BLaER1 (cell line): ENCODE results near the gene GNB1L.
"Not testable (repeated sequence)": the region's sequence is repeated elsewhere in the genome, so short reads cannot be mapped to it uniquely, and the experiment has no call there.

Experiments used
- H3K27ac ChIP-seq: shearing (Covaris generic); formaldehyde crosslinking; 2 replicates; pipeline ENCODE4 v1.8.1; 2022
- H3K27me3 ChIP-seq: shearing (Covaris generic); formaldehyde crosslinking; 2 replicates; pipeline ENCODE4 v1.8.1; 2022
- H3K36me3 ChIP-seq: shearing (Covaris generic); formaldehyde crosslinking; 2 replicates; pipeline ENCODE4 v1.8.1; 2022
- H3K4me1 ChIP-seq: shearing (Covaris generic); formaldehyde crosslinking; 2 replicates; pipeline ENCODE4 v1.8.1; 2022
- H3K4me2 ChIP-seq: shearing (Covaris generic); formaldehyde crosslinking; 2 replicates; pipeline ENCODE4 v1.8.1; 2022
- H3K4me3 ChIP-seq: shearing (Covaris generic); formaldehyde crosslinking; 2 replicates; pipeline ENCODE4 v1.8.1; 2022
- H3K9ac ChIP-seq: shearing (Covaris generic); formaldehyde crosslinking; 2 replicates; pipeline ENCODE4 v1.8.1; 2022
- H3K9me3 ChIP-seq: shearing (Covaris generic); formaldehyde crosslinking; 2 replicates; pipeline ENCODE4 v1.8.1; 2022
- H4K20me1 ChIP-seq: shearing (Covaris generic); formaldehyde crosslinking; 2 replicates; pipeline ENCODE4 v1.8.1; 2022
- Cebpa-rat ChIP-seq: shearing (Covaris generic); IDR thresholded peaks from 2 replicates; pipeline ENCODE4 v1.8.1; 2022

GNB1L gene

DNA sequence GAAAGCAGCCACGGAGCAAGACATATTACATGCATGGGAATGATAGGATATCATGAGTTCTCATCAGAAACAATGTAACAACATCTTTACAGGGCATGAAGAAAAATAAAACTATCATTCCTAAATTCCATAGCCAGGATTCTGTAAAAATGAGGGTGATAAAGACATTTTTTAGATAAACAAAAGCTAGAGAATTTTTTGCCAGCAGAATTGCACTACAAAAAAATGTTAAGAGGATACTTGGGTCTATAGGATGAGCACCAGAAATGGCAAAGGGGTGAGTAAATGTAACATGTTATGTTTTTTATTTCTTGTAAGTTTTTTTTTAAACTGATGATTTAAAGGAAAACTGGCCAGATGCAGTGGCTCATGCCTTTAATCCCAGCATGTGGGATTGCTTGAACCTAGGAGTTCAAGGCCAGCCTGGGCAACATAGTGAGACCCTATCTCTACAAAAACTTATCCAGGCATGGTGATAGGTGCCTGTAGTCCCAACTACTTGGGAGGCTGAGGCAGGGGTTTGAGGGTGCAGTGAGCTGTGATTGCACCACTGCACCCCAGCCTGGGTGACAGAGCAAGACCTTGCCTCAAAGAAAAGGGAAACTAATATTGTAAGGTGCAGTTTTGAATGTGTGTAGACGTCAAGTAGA, 60.9 kb downstream of the GNB1L start:
- H3K4me1 ChIP-seq, result no peaks in the 10 kb centered on the region
- peaks cover 56% of the 10 kb centered on the region for H3K9me3 ChIP-seq
- H3K4me2 ChIP-seq, result no peak overlapping the region
- H4K20me1 ChIP-seq, result no peaks in the 10 kb centered on the region
- no peak overlapping the region for H3K9ac ChIP-seq
- H3K27me3 ChIP-seq, result no peaks in the 10 kb centered on the region
- H3K4me3 ChIP-seq, result no peak overlapping the region
- no peak for TF ChIP-seq Cebpa-rat
- peaks cover 46% of the 10 kb centered on the region for H3K36me3 ChIP-seq
- H3K27ac ChIP-seq, result no peak overlapping the region

GRCh38 chr22:19793161-19793560, 61.5 kb downstream of the GNB1L start:
- Histone ChIP-seq H3K9ac (no peak overlapping the region), H3K36me3 (peaks cover 51% of the 10 kb centered on the region), H3K4me3 (no peak overlapping the region), H3K4me1 (no peaks in the 10 kb centered on the region), H4K20me1 (no peaks in the 10 kb centered on the region), H3K4me2 (no peak overlapping the region), H3K9me3 (peaks cover 62% of the 10 kb centered on the region), H3K27me3 (no peaks in the 10 kb centered on the region), H3K27ac (no peak overlapping the region)
- TF ChIP-seq Cebpa-rat, result no peak

DNA sequence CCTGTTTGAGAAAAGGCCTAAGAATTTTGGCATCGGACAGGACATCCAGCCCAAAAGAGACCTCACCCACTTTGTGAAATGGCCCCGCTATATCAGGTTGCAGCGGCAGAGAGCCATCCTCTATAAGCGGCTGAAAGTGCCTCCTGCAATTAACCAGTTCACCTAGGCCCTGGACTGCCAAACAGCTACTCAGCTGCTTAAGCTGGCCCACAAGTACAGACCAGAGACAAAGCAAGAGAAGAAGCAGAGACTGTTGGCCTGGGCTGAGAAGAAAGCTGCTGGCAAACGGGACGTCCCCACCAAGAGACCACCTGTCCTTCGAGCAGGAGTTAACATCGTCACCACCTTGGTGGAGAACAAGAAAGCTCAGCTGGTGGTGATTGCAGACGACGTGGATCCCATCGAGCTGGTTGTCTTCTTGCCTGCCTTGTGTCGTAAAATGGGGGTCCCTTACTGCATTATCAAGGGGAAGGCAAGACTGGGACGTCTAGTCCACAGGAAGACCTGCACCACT, 62.2 kb downstream of the GNB1L start:
- not testable (repeated sequence) for H3K4me3 ChIP-seq
- H3K9me3 ChIP-seq, result peaks cover 62% of the 10 kb centered on the region

DNA sequence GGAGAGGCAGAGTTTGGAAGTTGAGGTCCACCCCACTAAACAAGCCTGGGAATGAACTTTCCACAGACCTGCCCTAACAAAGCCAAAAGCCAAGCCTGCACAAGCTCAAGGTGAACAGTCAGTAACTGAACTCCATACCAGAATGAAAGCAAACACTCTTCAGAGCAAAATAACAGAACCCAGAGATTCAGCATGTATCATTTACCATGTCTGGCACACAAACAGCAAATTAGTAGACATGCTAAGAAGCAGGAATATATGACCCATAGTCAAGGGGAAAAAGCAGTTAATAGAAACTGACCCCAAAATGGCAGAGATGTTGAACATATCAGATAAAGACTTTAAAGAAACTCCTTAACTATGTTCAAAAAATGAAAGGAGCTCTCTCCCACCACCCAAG, 62.8 kb downstream of the GNB1L start:
- H4K20me1 ChIP-seq, result no peaks in the 10 kb centered on the region
- no peak for TF ChIP-seq Cebpa-rat
- no peak overlapping the region for H3K9ac ChIP-seq
- no peaks in the 10 kb centered on the region for H3K4me1 ChIP-seq
- no peak overlapping the region for H3K4me3 ChIP-seq
- peaks cover 59% of the 10 kb centered on the region for H3K36me3 ChIP-seq
- H3K27ac ChIP-seq, result no peak overlapping the region
- H3K27me3 ChIP-seq, result no peaks in the 10 kb centered on the region
- H3K4me2 ChIP-seq, result no peak overlapping the region
- H3K9me3 ChIP-seq, result peaks cover 62% of the 10 kb centered on the region

More for the DNA sequence above, 62.2 kb downstream of the GNB1L start:
- H3K4me1 ChIP-seq, H3K27ac ChIP-seq, H4K20me1 ChIP-seq, H3K27me3 ChIP-seq, H3K4me2 ChIP-seq, H3K9ac ChIP-seq: not testable (repeated sequence)
- H3K36me3 ChIP-seq, result peaks cover 59% of the 10 kb centered on the region

DNA sequence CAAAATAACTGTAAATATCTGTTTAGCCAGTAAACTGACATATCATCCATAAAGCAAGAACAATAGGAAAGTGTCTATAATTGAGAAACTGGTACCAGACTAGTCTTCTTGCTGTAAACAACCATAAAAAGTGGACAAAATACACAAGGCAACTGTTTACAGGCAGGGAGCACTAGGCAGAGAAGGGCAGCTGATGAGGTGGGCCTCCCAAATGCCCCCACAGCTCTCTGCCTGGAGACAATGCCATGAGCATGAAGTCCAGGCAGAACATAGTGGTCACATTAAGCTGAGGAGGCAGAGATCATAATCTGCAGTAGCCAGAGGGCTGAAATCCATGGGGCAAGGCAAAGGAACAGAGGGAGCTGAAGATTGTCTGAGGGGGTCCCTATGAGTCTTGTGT, 63.4 kb downstream of the GNB1L start:
- Histone ChIP-seq H3K9me3 (peaks cover 62% of the 10 kb centered on the region), H3K27ac (no peak overlapping the region), H3K4me3 (no peak overlapping the region), H3K9ac (no peak overlapping the region), H3K27me3 (no peaks in the 10 kb centered on the region), H3K4me1 (no peaks in the 10 kb centered on the region), H3K4me2 (no peak overlapping the region), H3K36me3 (peaks cover 59% of the 10 kb centered on the region), H4K20me1 (no peaks in the 10 kb centered on the region)
- no peak for TF ChIP-seq Cebpa-rat

GRCh38 chr22:19789828-19790227, 64.8 kb downstream of the GNB1L start:
- Histone ChIP-seq H3K9me3 (peaks cover 62% of the 10 kb centered on the region), H3K4me2 (no peak overlapping the region), H4K20me1 (no peaks in the 10 kb centered on the region), H3K36me3 (peaks cover 59% of the 10 kb centered on the region), H3K4me3 (no peak overlapping the region), H3K27ac (no peak overlapping the region), H3K4me1 (no peaks in the 10 kb centered on the region), H3K27me3 (no peaks in the 10 kb centered on the region), H3K9ac (no peak overlapping the region)
- no peak for TF ChIP-seq Cebpa-rat

DNA sequence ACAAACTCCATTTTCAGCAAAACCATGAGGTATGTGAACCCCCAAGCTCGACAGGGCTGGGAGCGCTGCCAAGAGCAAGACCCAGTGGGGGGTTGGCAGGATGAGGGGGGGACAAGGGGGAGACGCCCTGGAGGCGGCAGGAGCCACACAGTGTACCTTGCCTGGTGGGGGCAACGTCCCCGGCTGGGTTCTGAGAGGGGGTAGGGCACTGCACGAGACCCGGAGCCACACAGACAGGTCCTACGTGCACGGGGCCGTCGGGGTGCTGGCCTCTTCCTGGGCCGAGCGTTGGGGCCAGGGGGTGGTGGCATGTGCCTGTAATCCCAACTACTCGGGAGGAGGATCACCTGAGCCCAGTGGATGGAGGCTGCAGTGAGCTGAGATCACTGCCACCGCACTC, 65.3 kb downstream of the GNB1L start:
- Histone ChIP-seq H3K36me3 (peaks cover 59% of the 10 kb centered on the region), H3K9ac (no peak overlapping the region), H3K4me1 (no peaks in the 10 kb centered on the region), H3K9me3 (peaks cover 61% of the 10 kb centered on the region), H3K4me3 (no peak overlapping the region), H3K4me2 (no peak overlapping the region), H3K27ac (no peak overlapping the region), H3K27me3 (no peaks in the 10 kb centered on the region), H4K20me1 (no peaks in the 10 kb centered on the region)
- TF ChIP-seq Cebpa-rat, result no peak

GRCh38 chr22:19788661-19789225, 65.9 kb downstream of the GNB1L start:
- Histone ChIP-seq H4K20me1 (no peaks in the 10 kb centered on the region), H3K36me3 (peaks cover 54% of the 10 kb centered on the region), H3K4me1 (no peaks in the 10 kb centered on the region), H3K27ac (no peak overlapping the region), H3K4me2 (no peak overlapping the region), H3K27me3 (no peaks in the 10 kb centered on the region), H3K4me3 (no peak overlapping the region), H3K9ac (no peak overlapping the region), H3K9me3 (peaks cover 55% of the 10 kb centered on the region)
- TF ChIP-seq Cebpa-rat, result no peak

GRCh38 chr22:19787849-19788141, 66.9 kb downstream of the GNB1L start:
- no peak for TF ChIP-seq Cebpa-rat
- Histone ChIP-seq H3K9me3 (peaks cover 49% of the 10 kb centered on the region), H3K27ac (no peak overlapping the region), H3K36me3 (peaks cover 53% of the 10 kb centered on the region), H3K9ac (no peak overlapping the region), H4K20me1 (no peaks in the 10 kb centered on the region), H3K27me3 (no peaks in the 10 kb centered on the region), H3K4me3 (no peak overlapping the region), H3K4me1 (no peaks in the 10 kb centered on the region), H3K4me2 (no peak overlapping the region)

- Histone ChIP-seq H3K4me2 (no peak overlapping the region), H3K27me3 (no peaks in the 10 kb centered on the region), H4K20me1 (no peaks in the 10 kb centered on the region), H3K36me3 (peaks cover 47% of the 10 kb centered on the region), H3K4me3 (no peak overlapping the region), H3K9ac (no peak overlapping the region), H3K27ac (no peak overlapping the region), H3K9me3 (peaks cover 48% of the 10 kb centered on the region), H3K4me1 (no peaks in the 10 kb centered on the region)
- TF ChIP-seq Cebpa-rat, result no peak
Measured at GRCh38 chr22:19786959-19787848, 67.5 kb downstream of the GNB1L start.
